GF-D8 (cell line): ENCODE data around the gene GLRA2.

Experiments
- DNase-seq: peaks from one replicate; lab custom pipeline; 2025; lab: John Stamatoyannopoulos, UW

The GLRA2 gene

GRCh38 chrX:14529290-14529989 lies at the start of gene GLRA2:
Gene GLRA2 (plus strand): TSS chrX:14529536. CDS start chrX:14530058, 522 bp downstream.
- DNase-seq, result no peak

- no peak for DNase-seq
These were observed 39.9 kb upstream of the GLRA2 start for GRCh38 chrX:14489437-14489836.

GRCh38 chrX:14491689-14492088 lies 37.6 kb upstream of the GLRA2 start:
- no peak for DNase-seq

- no peak for DNase-seq
These were observed 32.7 kb upstream of the GLRA2 start for GRCh38 chrX:14496674-14497073.

GRCh38 chrX:14497184-14497666 lies 32.1 kb upstream of the GLRA2 start:
- DNase-seq, result no peak

GRCh38 chrX:14501327-14501726 lies 28.0 kb upstream of the GLRA2 start:
- no peak for DNase-seq

GRCh38 chrX:14504960-14505538 lies 24.3 kb upstream of the GLRA2 start:
- no peak for DNase-seq

- no peak for DNase-seq
These were observed 23.7 kb upstream of the GLRA2 start for GRCh38 chrX:14505648-14506047.

- DNase-seq, result no peak
These were observed 22.5 kb upstream of the GLRA2 start for GRCh38 chrX:14506866-14507265.

- no peak for DNase-seq
These were observed 21.2 kb upstream of the GLRA2 start for GRCh38 chrX:14508025-14508690.

- no peak for DNase-seq
These were observed 19.8 kb upstream of the GLRA2 start for GRCh38 chrX:14509325-14510057.

- no peak for DNase-seq
These were observed 577 bp upstream of the GLRA2 start for GRCh38 chrX:14528629-14529289.

- DNase-seq, result no peak
These were observed 4.5 kb downstream of the GLRA2 start for GRCh38 chrX:14533867-14534266.

- DNase-seq, result no peak
These were observed 16.9 kb downstream of the GLRA2 start for GRCh38 chrX:14546190-14546589.

GRCh38 chrX:14554131-14554715 lies 24.9 kb downstream of the GLRA2 start:
- no peak for DNase-seq

- DNase-seq, result no peak
These were observed 34.7 kb downstream of the GLRA2 start for GRCh38 chrX:14564058-14564457.

GRCh38 chrX:14573161-14573560 lies 43.8 kb downstream of the GLRA2 start:
- DNase-seq, result no peak

- DNase-seq, result no peak
These were observed 51.7 kb downstream of the GLRA2 start for GRCh38 chrX:14581081-14581480.

GRCh38 chrX:14584548-14584947 lies 55.2 kb downstream of the GLRA2 start:
- no peak for DNase-seq

GRCh38 chrX:14590216-14590615 lies 60.9 kb downstream of the GLRA2 start:
- DNase-seq, result no peak

GRCh38 chrX:14590693-14591424 lies 61.5 kb downstream of the GLRA2 start:
- DNase-seq, result no peak
